Astrocyte (in vitro differentiated cells and primary cell): ENCODE data around the gene SLC39A7.

Experiments
- EZH2 ChIP-seq: IDR thresholded peaks from 2 replicates; pipeline ENCODE4 v1.6.1; 2012; ENCODE audit warnings: mild to moderate bottlenecking, low read length, inconsistent platforms; ENCODE audit not compliant: insufficient read depth
- TF ChIP-seq, protein P1 (sequence below): IDR thresholded peaks from 2 replicates; pipeline ENCODE4 v1.5.1; 2011; ENCODE audit warnings: low read depth, mild to moderate bottlenecking, inconsistent platforms, low read length, moderate library complexity; ENCODE audit not compliant: insufficient read depth

DNA sequence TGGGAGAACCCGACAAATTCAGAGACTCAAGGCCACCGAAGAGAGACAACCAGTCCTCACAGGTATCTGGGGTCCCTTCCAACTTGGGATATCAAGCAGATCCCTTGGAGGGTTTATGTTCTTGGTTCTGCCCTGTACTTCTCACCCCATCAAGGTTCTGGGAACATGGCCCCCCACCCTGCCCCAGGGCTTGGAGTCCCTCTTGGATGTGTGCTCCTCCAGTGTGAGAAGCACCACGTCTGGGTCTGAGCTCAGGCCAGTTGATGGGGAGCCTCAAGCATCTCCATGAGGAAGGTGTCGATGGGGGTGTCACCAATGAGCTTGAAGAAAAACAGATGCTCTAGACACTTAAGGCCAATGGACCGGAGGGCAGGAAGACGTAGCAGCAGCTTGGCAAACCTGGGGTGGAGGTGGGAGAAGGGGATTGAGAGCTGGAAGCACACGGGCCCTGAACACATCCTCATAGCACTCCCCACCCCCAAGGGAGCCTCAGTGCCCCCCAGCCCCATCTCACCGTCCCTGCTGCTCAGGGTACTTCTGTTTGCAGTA lies 6.2 kb upstream of the SLC39A7 start:
- TF ChIP-seq EZH2: no peak
- TF ChIP-seq, protein P1, sequence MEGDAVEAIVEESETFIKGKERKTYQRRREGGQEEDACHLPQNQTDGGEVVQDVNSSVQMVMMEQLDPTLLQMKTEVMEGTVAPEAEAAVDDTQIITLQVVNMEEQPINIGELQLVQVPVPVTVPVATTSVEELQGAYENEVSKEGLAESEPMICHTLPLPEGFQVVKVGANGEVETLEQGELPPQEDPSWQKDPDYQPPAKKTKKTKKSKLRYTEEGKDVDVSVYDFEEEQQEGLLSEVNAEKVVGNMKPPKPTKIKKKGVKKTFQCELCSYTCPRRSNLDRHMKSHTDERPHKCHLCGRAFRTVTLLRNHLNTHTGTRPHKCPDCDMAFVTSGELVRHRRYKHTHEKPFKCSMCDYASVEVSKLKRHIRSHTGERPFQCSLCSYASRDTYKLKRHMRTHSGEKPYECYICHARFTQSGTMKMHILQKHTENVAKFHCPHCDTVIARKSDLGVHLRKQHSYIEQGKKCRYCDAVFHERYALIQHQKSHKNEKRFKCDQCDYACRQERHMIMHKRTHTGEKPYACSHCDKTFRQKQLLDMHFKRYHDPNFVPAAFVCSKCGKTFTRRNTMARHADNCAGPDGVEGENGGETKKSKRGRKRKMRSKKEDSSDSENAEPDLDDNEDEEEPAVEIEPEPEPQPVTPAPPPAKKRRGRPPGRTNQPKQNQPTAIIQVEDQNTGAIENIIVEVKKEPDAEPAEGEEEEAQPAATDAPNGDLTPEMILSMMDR: no peak
